HG03196 (cell line): Measurements from ENCODE around the gene CCDC89.
"Not testable (repeated sequence)": the region's sequence is repeated elsewhere in the genome, so short reads cannot be mapped to it uniquely, and the experiment has no call there.

ENCODE experiments used
- ATAC-seq: cut with Tn5 transposase; IDR thresholded peaks from one replicate; pipeline ENCODE4 v1.9.1; 2021; ENCODE audit not compliant: unreplicated experiment

The CCDC89 gene

GRCh38 chr11:85654343-85654742, 31.7 kb downstream of the CCDC89 start:
- ATAC-seq, result not testable (repeated sequence)

GRCh38 chr11:85652786-85653447, 33.1 kb downstream of the CCDC89 start:
- ATAC-seq, result no peak

GRCh38 chr11:85651118-85651517, 34.9 kb downstream of the CCDC89 start:
- ATAC-seq, result no peak

GRCh38 chr11:85647604-85648299, 38.2 kb downstream of the CCDC89 start, which contains the start of gene TMEM126A:
TSS of gene TMEM126A (plus strand) at chr11:85647967. CDS start at chr11:85650256, 2,289 bp downstream.
- ATAC-seq, result peak; percentile 100

GRCh38 chr11:85647078-85647477, 38.9 kb downstream of the CCDC89 start:
- ATAC-seq, result no peak

- no peak for ATAC-seq
Observed at GRCh38 chr11:85643191-85643614, 42.8 kb downstream of the CCDC89 start.

- no peak for ATAC-seq
Observed at GRCh38 chr11:85634747-85635146, 51.2 kb downstream of the CCDC89 start.
